SU-DHL-6 (cell line): ENCODE data around the gene HHIPL2.
"Not testable (repeated sequence)": the region's sequence is repeated elsewhere in the genome, so short reads cannot be mapped to it uniquely, and the experiment has no call there.

Experiments used
- CTCF ChIP-seq: fragments of 200-600 bp; sonication (generic); IDR thresholded peaks from one replicate; pipeline ENCODE4 v1.5.1; 2017; ENCODE audit warnings: antibody characterized with exemption, mild to moderate bottlenecking, low read length, moderate library complexity; ENCODE audit not compliant: insufficient read depth, poor library complexity, severe bottlenecking
- EZH2phosphoT487 ChIP-seq: fragments of 200-600 bp; sonication (generic), shearing (Covaris generic); conservative IDR thresholded peaks from 2 replicates; pipeline ENCODE4 v1.6.1; 2018; ENCODE audit warnings: mild to moderate bottlenecking, antibody characterized with exemption, low read length, moderate library complexity, mixed read lengths

GRCh38 chr1:222487774-222488173 is 60.1 kb downstream of the HHIPL2 start:
- TF ChIP-seq CTCF, EZH2phosphoT487: not testable (repeated sequence)
